Astrocyte (in vitro differentiated cells and primary cell): ENCODE measurements around the gene SHANK1.
"Not testable (repeated sequence)": the region's sequence is repeated elsewhere in the genome, so short reads cannot be mapped to it uniquely, and the experiment has no call there.

Source experiments
- CTCF ChIP-seq: IDR thresholded peaks from 2 replicates; pipeline ENCODE4 v1.5.1; 2011; ENCODE audit warnings: low read depth, mild to moderate bottlenecking, inconsistent platforms, low read length, moderate library complexity; ENCODE audit not compliant: insufficient read depth
- EZH2 ChIP-seq: IDR thresholded peaks from 2 replicates; pipeline ENCODE4 v1.6.1; 2012; ENCODE audit warnings: mild to moderate bottlenecking, low read length, inconsistent platforms; ENCODE audit not compliant: insufficient read depth

DNA sequence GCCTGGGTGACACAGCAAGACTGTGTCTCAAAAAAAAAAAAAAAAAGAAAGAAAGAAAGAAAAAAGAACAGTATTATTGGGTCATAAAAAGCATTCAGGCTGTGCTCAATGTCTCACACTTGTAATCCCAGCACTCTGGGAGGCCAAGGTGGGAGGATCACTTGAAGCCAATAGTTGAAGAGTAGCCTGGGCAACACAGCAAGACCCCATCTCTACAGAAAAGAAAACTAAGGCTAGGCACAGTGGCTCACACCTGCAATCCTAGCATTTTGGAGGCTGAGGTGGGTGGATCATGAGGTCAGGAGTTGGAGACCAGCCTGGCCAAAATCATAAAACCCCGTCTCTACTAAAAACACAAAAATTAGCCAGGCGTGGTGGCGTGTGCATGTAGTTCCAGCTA lies 38.0 kb upstream of the SHANK1 start:
- not testable (repeated sequence) for TF ChIP-seq CTCF, EZH2
